HG03159 (cell line): ENCODE measurements around the gene SSNA1.

Experiments used
- ATAC-seq: cut with Tn5 transposase; IDR thresholded peaks from one replicate; pipeline ENCODE4 v1.9.1; 2021; ENCODE audit warnings: mild to moderate bottlenecking, moderate library complexity; ENCODE audit not compliant: unreplicated experiment

SSNA1 gene

DNA sequence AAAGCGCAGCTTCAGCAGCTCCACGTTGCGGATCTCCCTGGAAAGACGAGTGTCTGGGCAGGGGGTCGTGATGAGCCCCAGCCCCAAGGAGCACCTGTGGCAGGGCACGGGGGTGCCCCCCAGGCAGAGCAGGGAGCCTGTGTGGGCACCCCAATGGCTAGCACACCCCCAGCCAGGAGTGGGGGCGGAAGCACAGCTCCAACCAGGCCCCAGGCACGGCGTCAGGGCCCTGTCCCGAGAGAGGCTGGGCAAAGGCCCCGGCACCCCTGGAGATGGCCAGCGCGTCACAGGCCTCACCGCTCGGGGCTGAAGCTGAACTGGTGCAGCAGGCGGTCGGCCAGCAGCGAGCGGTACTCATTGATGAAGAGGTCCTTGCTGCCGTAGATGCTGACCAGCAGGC lies 8.0 kb upstream of the SSNA1 start:
- ATAC-seq: no peak

DNA sequence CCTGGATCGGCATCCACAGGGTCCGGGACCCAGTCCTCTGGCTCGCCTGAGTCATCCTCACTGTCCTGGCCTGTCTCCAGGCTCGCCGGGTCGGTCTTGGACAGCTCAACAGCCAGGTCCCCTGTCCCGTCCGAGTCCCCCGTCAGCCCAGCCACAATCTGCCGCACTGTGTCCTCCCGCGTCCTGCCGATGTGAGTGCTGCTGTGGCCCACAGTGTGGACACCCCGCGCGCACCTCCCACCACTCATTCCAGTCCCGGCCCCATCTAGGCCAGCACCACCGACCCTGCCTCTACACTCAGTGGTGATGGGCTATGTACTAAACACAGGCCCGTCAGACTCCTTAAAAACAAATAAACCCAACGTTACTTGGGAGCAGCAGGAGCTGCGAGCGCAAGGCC lies 6.8 kb upstream of the SSNA1 start:
- no peak for ATAC-seq

DNA sequence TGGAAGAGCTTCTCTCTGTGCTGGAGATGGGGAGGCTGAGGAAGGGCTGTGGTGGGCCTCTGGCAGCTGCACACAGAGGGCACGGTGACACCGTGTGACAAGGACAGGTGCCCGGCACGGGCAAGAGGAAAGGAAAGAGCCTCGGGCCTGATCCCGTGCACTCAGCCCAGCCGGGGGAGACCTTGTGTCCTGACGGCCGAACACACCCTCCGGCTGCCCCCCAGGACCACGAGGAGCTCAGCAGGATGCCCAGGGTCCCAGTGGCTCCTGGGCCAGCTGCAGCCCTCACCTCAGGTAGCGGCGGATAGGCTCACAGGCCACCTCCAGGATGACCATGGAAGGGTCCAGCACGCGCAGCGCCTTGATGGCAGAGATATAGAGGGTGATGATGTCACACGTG lies 5.6 kb upstream of the SSNA1 start:
- ATAC-seq: no peak

DNA sequence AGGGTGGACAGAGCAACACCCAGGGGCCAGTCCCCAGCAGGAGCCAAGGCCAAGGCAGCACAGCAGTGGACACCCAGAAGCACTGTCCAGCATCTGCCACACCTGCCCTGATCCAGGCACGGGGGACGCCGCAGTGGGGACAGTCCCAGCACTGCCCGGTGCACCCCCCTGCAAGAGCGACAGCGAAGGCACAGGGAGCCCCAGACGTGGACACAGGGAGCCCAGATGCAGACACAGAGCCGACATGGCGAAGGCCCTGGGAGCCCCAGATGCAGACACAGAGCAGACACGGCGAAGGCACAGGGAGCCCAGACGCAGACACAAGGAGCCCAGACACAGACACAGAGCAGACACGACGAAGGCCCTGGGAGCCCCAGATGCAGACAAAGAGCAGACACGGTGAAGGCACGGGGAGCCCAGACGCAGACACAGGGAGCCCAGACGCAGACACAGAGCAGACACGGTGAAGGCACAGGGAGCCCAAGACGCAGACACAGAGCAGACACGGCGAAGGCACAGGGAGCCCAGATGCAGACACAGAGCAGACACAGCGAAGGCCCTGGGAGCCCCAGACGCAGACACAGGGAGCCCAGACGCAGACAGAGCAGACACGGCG lies 4.4 kb upstream of the SSNA1 start:
- ATAC-seq: no peak

DNA sequence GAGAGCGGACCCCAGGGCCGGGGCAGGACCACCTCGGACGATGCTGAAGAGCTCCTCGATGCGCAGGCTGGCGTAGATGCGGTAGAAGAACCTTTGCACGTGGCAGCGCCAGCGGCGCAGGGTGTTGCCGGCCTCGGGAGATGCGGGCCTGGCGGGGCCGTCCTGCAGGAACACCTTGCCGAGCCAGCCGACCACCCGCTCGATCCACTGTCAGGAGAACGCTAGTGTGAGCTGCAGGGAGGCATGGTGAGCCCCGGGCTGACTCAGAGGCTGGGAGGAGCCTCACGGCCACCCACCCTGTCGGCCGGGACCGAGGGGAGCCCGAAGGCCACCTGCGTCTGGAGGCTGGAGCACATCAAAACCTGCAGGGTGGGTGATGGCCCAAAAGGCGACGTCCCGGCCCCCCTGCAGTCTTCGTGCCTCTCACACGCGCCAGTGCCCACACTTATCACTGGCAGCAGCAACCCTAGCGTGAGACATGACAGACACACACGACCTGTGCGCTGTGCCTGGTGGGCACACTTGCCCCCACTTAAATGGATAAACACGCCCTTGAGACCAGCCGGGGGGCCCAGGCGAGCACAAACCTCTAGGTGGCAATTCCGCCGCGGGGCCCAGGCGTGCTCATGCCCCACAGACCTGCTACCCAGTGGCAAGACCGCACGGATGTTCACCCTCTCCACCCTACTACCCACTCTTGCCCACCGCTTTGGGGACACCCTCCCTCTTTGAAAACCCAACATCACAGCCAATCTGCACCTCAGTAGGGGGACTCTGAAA lies 3.4 kb upstream of the SSNA1 start:
- ATAC-seq: no peak

DNA sequence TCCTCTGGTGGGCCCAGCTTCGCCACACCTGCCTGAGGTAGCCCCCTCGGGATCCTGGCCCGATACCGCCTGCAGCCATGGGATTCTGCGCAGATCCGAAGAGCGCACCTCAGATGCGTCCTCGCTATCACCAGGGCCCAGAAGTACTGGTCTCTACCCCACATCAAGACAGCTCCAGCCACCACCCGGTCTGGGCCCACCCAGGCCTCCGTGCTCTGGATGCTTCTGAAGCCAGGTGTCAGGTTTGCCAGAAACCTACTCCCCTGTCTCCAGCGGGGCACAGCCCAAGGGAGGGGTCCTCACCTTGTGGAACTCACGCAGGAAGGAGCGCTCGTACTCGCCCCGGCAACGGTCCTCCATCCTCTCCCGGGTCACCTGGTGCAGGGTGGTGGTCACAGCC lies 2.6 kb upstream of the SSNA1 start:
- no peak for ATAC-seq

DNA sequence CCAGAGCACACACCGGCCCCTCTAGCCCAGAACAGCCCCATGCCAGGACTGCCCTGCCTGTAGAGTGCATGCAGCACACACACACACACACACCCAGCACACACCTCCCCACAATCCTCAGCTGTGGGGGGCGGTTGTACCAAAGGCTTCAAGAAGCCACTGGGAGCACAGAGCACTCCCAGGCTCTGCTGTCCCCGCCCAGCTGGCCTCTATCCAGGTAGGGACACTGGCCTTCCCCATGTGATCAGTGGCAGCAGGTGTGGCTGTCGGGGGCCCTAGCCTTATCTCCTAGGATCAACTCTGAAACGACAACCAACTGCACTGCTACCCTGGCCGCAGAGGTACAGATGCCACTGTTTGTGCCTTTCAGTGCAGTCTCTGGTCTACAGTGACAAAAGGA lies 2.1 kb upstream of the SSNA1 start:
- no peak for ATAC-seq

DNA sequence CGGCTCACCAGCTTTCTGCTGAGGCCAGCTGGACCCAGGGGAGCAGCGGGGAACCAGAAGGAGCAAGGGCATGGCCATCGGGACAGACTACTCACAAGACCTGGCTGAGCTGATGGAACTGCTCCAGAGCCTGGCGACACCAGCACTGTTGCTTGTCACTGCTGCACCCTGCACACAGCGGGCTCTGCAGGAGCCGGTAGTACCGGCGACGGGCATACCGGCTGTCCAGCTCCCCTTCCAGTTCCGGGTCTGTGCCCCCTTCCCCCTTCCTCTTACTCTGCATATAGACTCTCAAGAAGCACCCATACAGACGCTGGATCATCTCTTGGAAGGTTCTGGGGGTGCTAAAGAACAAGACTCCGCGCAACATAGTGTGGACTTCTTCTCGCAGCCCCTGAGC lies 1.1 kb upstream of the SSNA1 start:
- ATAC-seq: no peak

DNA sequence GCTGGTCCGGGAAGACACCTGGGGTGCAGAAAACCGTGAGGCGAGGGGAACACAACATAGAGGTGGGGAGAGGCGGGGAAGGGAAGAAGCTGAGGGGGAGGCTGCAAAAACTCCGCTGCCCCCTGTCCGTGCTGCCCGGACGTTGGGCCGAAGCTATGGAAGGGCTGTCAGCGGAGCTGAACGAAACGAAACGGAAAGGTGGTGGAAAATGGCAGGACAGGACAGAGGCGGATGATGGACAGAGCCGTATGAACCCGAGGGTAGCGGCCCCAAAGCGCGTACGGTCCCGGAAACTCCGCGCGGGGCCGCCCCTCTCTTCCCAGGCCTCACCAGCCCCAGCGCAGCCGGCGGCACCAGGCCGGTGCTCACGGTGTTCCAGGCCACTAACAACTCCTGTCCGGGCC lies 388 bp upstream of the SSNA1 start:
- no peak for ATAC-seq

DNA sequence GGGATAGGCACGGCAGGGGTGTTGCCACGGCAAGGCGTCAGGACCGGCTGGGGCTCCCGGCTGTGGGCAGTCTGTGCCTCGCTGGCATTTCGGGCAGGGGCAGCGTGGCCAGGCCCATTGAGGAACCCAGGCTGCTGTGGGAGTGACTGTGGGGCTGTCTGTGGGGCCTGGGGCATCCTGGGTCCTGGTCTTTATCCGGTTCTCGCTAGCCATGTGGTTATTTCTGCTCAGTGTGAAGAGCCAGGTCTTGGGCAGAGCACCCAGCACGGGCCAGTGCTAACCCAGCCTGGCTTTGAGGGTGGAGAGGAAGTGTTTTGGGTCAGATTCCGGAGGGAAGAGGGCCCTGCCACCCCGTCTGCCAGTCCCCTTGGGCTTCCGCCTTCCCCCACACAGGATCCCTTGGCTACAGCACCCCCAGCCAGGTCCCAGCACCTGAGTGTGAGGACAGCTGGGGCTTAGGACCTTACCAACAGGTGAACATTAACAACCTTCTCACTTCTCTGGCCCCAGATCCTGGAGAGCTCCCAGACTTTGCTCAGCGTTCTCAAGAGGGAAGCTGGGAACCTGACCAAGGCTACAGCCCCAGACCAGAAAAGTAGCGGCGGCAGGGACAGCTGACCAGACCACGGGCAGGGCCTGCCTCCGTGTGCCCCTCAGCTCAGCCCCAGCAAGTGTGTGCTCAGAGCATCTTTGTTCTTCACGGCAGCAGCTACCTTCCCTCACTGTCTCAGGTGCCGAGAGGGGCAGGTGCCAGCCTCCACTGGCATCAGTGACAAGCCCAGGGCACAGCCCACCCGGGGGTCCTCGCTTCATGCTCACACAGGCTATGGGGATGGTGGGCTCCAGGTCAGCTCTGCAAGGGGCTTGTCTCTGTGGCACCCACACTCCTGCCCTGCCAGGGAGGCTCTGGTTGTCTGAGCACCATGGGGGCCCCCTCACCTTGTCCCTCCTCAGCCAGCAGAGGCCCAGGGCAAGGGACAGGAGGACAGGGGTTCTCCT lies 1.1 kb downstream of the SSNA1 start:
- ATAC-seq: peak; percentile 2

DNA sequence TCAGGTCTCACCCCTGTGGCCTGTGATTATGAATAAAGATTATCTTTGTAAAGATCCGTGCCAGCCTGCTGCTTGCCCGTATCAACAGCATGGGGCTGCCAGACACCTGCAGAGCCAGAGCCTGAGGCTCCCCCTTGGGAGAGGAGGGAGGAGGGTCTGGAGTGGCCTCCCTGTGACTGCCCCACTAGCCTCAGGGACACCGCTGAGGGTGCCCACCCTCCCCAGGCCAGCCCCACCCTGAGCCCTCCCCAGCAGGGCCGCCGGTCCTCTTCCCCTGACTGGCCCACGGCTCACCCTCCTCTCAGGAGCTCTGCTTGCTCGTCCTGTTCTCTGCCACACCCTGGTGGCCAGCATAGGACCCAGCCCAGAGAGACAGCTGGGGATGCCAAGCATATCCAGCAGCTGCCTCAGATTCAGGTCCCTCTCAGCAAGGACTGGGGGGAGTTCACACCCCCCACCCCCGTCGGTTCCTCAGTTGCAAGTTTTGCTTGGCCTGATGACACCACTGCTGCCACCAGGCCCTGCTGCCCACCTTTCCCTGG lies 1.9 kb downstream of the SSNA1 start:
- ATAC-seq: no peak

DNA sequence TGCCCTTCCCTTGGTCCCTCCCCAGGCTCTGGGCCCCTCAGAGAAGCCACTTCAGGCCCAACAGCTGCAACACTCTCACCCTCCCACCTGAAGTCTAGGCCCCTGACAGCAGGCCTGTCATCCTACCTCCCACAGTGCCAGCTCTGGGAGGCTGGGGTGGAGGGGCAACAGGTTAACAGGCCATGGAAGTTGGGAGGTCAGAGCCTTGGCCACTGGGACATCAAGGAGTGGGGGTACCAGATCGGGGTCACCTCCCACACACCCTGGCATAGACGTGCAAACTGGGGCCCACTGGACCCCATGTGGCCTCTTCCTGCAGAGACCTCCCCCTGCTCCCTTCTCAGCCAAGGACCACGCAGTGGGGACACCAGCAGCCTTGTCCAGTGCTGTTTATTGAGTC lies 2.8 kb downstream of the SSNA1 start:
- no peak for ATAC-seq

DNA sequence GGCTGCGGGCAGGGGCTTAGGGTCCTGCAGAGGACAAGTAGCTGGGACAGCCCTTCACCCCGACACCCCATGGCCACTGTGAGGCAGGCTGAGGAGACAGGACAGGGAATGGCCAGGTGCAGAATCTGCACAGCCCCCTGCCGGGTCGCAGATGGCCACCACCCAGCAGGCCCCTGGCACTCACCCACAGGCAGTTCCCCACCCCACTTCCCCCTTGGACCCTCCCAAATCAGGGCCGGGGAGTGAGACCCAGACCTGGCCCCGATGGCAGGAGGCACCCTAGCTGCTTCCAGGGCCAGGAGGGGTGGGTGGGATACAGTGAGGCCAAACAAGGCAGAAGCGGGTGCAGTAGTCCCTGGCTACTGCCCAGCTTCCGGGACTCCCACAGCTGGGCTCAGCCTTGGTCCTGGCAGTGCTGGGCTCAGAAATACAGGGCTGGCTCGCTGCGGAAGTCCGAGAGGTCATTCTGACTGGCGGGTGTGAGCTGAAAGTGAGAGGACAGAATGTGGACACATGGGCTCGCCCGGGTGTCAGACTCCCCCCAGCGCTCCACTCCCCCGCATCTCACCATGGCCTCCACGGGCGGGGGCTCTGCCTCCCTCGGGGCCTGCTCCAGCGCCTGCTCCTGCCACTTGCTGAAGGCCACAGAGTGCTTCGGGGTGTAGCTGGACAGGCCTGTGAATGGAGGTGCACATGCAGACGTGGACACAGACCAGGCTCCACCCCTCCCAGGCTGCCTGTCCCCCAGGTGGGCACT lies 3.4 kb downstream of the SSNA1 start:
- no peak for ATAC-seq

DNA sequence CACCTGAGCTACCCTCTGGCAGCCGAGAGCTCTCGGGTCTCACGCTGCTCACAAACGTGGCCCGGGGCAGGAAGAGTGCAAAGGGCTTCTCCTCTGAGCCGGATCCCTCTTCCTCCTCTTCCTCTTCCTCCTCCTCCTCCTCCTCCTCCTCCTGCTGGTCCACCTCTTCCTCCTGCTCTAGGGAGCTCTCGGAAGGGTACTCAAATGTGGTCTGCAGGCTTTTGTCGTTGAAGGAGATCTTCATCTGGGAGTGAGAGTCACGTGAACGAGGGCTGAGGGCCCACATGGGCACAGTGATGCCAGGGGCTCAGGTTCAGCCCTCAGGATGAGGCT lies 3.9 kb downstream of the SSNA1 start:
- ATAC-seq: no peak

DNA sequence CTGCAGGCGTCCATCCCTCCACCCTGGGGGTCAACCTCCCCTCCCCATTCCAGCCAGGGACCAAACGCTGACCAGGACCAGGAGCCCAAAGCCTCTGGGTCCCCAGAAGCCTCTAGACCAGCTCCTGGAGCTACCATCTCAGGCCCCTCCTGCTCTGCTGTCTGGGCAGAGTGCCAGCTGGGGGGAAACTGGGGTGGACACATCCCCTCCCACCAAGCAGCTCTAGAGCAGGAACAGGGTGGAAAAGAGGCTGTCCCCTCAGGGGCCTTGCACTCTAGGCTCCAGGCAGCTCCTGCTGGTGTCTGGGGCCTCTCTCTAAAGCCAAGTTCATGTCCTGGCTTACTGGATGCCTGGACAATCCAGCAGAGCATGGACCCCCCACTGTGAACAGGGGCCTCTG lies 4.4 kb downstream of the SSNA1 start:
- ATAC-seq: no peak

DNA sequence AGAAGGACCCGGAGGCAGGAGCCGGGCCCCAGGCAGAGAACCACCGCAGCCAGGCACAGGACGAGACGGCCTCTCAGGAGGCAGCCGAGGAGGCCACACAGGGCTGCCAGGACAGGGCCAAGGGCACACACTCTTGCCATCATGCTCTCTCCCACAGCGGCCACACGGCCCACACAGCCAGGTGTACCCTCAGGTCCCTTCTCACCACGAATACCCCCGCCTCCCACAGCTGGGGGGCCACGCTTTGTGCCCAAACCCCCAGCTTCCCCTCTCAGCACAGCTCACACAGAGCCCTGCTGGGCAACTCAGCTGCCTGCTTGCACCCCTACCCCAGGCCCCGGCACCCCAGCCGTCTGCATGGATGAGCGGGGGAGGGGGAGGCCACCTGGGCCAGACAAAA lies 5.3 kb downstream of the SSNA1 start:
- no peak for ATAC-seq

DNA sequence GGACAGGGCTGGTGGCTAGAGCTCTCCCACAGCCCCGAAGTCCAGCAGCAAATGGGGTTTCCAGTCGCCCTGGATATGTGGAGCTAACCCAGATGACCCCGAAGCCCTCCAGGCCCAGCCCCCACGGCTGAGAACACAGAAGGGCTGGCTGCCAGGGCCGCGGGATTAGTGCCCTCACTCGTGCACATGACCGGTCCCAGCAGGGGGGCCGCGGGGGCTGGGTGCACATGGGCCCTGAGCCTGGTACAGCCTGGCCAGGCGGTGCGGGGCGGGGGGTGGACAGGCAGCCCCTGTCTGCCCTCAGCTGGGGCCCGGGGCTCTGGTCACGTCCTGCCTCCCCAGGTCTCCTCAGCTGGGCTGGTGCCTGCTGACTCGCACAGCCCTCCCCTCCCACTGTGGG lies 5.9 kb downstream of the SSNA1 start:
- ATAC-seq: no peak

DNA sequence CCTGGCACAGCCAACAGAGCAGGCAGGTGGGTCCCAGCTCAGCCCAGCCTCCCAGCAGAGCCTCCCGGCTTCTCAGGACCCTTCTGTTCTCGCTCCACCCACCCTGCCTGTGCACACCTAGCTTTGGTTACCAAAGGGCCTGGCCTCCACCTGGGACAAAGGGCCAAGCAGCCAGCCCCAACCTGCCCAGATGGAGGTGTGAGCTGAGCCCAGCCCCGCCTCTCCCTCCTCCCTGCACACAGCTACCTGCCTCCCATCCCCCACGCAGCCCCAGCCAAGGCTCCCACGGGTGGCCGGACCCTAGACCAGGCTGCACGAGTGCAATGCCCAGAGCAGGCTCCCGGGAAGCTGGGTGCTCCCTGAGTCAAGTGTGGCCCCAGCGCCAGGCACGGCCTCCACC lies 6.4 kb downstream of the SSNA1 start:
- no peak for ATAC-seq

DNA sequence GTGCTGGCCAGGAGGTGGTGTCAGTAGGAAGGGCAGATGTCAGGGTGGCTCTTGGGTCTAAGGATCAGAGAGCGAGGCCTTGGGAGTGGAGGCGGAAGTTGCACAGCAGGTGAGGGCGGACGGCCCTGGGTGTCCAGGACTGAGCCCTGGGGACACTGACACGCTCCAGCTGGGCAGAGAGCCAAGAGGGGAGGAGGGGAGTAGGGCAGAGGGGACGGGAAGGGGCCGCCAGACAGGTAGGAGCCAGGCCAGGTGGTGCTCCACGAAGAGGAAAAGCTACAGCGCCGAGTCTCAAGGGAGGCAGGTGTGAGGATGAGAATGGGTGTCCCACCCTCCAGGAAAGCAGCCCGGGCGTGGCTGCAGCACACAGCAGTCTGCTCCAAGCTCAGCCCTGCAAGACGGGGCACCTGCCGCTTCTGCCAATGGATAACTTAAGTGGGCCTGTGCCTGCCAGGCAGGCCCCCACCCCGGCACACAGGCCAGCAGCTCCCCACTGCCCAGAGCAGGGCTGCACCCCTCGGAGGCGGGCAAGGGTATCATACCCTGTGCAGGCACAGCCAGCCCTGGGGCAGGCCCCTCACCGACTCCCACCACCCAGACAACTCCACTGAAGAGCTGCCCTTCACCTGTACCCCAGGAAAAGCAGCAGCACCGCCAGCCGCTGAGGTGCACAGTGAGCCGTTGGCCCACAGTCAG lies 7.2 kb downstream of the SSNA1 start:
- no peak for ATAC-seq
